Measurements from ENCODE around the gene GFRA1. TPM values are rescaled to one million over a fixed set of nuclear protein-coding genes. Genes with fewer than 3 reads are reported as not detected.

The GFRA1 gene
- total and polyA plus RNA-seq, 11 donors, result 0.76 to 18.6 (median 1.4) TPM

DNA sequence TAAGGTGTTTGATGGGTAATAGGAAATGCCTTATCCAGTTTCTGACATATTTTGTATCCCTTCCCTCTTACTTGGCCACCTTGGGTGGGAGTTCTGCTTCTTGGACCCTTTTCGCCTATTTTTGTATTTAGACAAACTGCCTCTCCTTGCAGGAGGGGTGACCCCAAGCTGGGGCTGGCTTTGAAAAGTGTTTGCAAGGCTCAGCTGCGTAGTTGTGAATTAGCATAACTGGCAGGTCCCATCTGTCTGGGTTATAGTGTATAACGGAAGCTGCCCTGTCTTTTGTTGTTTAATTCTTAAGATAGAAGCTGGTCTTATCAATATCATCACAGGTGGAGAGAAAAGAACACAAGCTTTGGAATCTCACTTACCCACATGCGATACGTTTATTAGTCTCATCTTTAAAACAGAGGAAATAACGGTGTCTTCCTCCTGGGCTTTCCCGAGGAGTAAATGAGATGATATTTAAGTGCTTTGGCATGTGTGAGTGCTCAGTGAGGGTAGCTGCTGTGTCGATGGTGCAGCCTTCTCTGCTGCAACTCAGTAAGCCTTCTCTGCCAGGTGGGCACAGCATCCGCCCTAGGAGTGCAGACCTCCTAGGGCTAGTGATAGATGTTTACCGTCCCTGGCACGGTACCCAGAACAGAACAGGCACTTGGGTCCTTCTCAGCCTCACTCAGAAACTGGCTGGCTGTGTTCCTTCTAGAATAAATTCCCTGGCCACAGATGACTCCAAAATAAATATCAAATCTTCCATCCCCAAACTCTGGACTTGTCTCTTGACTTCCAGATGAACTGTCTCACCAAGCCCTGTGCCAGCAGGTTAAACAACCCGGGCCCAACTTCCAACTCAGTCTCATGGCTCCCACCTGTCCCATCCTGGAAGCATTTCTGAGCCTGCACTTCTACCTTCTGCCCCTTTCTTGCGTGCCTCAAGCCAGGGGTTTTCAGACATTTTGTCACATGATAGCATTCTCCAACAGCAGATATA lies 227.3 kb downstream of the GFRA1 start:
- no peak overlapping the region for H3K4me3 ChIP-seq
- no peak for TF ChIP-seq POLR2A (IDR thresholded peaks at IDR 0.05)
- TF ChIP-seq, protein P1, sequence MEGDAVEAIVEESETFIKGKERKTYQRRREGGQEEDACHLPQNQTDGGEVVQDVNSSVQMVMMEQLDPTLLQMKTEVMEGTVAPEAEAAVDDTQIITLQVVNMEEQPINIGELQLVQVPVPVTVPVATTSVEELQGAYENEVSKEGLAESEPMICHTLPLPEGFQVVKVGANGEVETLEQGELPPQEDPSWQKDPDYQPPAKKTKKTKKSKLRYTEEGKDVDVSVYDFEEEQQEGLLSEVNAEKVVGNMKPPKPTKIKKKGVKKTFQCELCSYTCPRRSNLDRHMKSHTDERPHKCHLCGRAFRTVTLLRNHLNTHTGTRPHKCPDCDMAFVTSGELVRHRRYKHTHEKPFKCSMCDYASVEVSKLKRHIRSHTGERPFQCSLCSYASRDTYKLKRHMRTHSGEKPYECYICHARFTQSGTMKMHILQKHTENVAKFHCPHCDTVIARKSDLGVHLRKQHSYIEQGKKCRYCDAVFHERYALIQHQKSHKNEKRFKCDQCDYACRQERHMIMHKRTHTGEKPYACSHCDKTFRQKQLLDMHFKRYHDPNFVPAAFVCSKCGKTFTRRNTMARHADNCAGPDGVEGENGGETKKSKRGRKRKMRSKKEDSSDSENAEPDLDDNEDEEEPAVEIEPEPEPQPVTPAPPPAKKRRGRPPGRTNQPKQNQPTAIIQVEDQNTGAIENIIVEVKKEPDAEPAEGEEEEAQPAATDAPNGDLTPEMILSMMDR (IDR thresholded peaks at IDR 0.05), result no peak
- intact Hi-C loops (cut with DNase I), result loop anchor here in 1 of 10 donors (10.0 kb wide), 1 partner anchor 229 kb away; the partner anchor contains the start of gene GFRA1
- ATAC-seq, result no peak
- H3K27ac ChIP-seq, result peak overlapping the region in 2 of 12 donors; percentile 17 to 18
- H3K27me3 ChIP-seq, result no peaks in the 10 kb centered on the region
- 47 to 54% (median 53%) methylated on average over 13 of the region's 13 CpGs for WGBS, 4 donors
- H3K9me3 ChIP-seq, result no peaks in the 10 kb centered on the region
- peaks cover 0 to 21% (median 14%) of the 10 kb centered on the region in 12 donors for H3K4me1 ChIP-seq
- DNase-seq, result no peak
- H3K36me3 ChIP-seq, result no peaks in the 10 kb centered on the region

DNA sequence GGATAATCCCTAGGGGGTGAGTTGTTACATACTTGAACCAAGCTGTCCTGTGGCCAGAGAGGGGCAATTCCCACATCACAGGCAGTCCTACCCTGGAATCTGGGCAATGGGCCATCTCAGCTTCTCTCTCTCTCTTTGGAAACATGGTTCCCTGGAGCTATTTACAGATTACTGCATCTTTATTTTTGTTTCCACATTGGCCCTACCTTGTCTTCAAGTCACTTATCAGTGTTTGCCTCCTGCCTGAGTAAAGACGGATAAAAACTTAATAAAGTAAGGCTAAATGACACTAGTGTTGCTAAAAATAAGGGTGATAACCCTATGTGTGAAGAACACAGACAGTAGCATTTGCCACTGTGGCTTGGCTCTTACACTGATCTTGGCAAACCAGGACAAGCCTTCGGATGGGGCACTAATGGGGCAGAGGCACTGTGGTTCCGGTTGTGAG lies 228.2 kb downstream of the GFRA1 start:
- Histone ChIP-seq H3K27ac (peak overlapping the region in 2 of 12 donors; percentile 17 to 18), H3K9me3 (no peaks in the 10 kb centered on the region), H3K36me3 (no peaks in the 10 kb centered on the region), H3K4me1 (peaks cover 0 to 21% (median 14%) of the 10 kb centered on the region in 12 donors), H3K27me3 (no peaks in the 10 kb centered on the region), H3K4me3 (no peak overlapping the region)
- DNase-seq (peak in 4 of 5 donors; percentile 58 to 76 (median 70)), ATAC-seq (peak; percentile 89 to 93 (median 90))
- intact Hi-C loops (cut with DNase I), result loop anchor here in 1 of 10 donors (10.0 kb wide), 1 partner anchor 230 kb away; the partner anchor contains the start of gene GFRA1
- 23 to 35% (median 25%) methylated on average over 3 of the region's 3 CpGs for WGBS, 4 donors
- TF ChIP-seq, protein P1 (IDR thresholded peaks at IDR 0.05), result no peak
- TF ChIP-seq POLR2A (IDR thresholded peaks at IDR 0.05), result no peak

DNA sequence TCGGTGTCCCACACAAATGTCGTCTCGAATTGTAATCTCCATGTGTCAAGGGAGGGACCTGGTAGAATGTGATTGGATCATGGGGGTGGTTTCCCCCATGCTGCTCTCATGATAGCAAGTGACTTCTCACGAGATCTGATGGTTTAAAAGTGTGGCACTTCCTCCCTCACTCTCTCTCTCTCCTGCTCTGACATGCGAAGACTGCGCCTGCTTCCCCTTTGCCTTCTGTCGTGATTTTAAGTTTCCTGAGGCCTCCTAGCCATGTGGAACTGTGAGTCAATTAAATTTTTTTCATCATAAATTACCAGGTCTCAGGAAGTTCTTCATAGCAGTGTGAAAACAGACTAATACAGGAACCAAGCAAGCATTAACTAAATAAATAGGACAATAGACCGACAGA lies 229.1 kb downstream of the GFRA1 start:
- WGBS, 4 donors, result 64 to 77% (median 68%) methylated on average over 8 of the region's 8 CpGs
- no peak for ATAC-seq

More for the DNA sequence above, 229.1 kb downstream of the GFRA1 start:
- peaks cover 0 to 21% (median 14%) of the 10 kb centered on the region in 12 donors for H3K4me1 ChIP-seq
- no peak for DNase-seq
- H3K36me3 ChIP-seq, result no peaks in the 10 kb centered on the region
- H3K4me3 ChIP-seq, result no peak overlapping the region
- H3K27ac ChIP-seq, result no peak overlapping the region
- H3K27me3 ChIP-seq, result no peaks in the 10 kb centered on the region
- TF ChIP-seq POLR2A (IDR thresholded peaks at IDR 0.05), result no peak
- TF ChIP-seq, protein P1 (IDR thresholded peaks at IDR 0.05), result no peak
- no peaks in the 10 kb centered on the region for H3K9me3 ChIP-seq
- intact Hi-C loops (cut with DNase I), result loop anchor here in 1 of 10 donors (10.0 kb wide), 1 partner anchor 231 kb away; the partner anchor contains the start of gene GFRA1
